CD4-positive, alpha-beta T cell (primary cell): ENCODE results near the gene CFAP43. TPM values are rescaled to one million over a fixed set of nuclear protein-coding genes. Genes with fewer than 3 reads are reported as not detected.

Experiments used
- ATAC-seq: fragments of 200-7000 bp; cut with Tn5 transposase; one replicate; pipeline ENCODE4 v1.10.0; 2022; ENCODE audit warnings: mild to moderate bottlenecking; ENCODE audit not compliant: poor library complexity
- CTCF ChIA-PET: fragments of 350-600 bp; sonication (Branson Sonifier 250); formaldehyde crosslinking; loops from one replicate; lab custom pipeline; 2021; ENCODE audit warnings: antibody characterized with exemption, inconsistent platforms; lab: Charles Lee
- POLR2A ChIA-PET: fragments of 350-600 bp; sonication (Branson Sonifier 250); formaldehyde crosslinking; loops from one replicate; lab custom pipeline; 2021; ENCODE audit warnings: antibody characterized with exemption, inconsistent platforms; lab: Charles Lee
- DNase-seq, 14 experiments: peaks; one replicate each; pipeline ENCODE4 v3.0.0-alpha.2; 2013 to 2020; ENCODE audit warnings: mixed read lengths in 2 of 14
- H3K27ac ChIP-seq, 2 donors: one replicate each; pipeline versions ENCODE4 v1.5.1 to v1.7.0; 2013; ENCODE audit warnings: low read length in 2 of 2, low read depth in 1 of 2, mild to moderate bottlenecking in 1 of 2
- H3K27me3 ChIP-seq, 2 experiments: 1 replicate in 1 of 2; 2 replicates in 1 of 2; pipeline versions ENCODE4 v1.6.1 to v1.7.0; 2013; ENCODE audit warnings: low read length in 2 of 2, control low read depth in 1 of 2, mild to moderate bottlenecking in 1 of 2, moderate library complexity in 1 of 2; ENCODE audit not compliant: insufficient read depth in 2 of 2, control insufficient read depth in 1 of 2
- H3K36me3 ChIP-seq: one replicate; pipeline ENCODE4 v1.6.1; 2013; ENCODE audit warnings: low read length, control low read depth; ENCODE audit not compliant: insufficient read depth
- H3K4me1 ChIP-seq: one replicate; pipeline ENCODE4 v1.6.1; 2013; ENCODE audit warnings: low read length, control low read depth; ENCODE audit not compliant: insufficient read depth
- H3K4me3 ChIP-seq: one replicate; pipeline ENCODE4 v1.5.1; 2013; ENCODE audit warnings: mild to moderate bottlenecking, low read length, moderate library complexity
- H3K9me3 ChIP-seq, 2 experiments: 1 replicate in 1 of 2; 2 replicates in 1 of 2; pipeline versions ENCODE4 v1.6.1 to v1.7.0; 2013; ENCODE audit warnings: low read length in 2 of 2, mild to moderate bottlenecking in 2 of 2, control low read depth in 1 of 2, moderate library complexity in 1 of 2; ENCODE audit not compliant: control insufficient read depth in 1 of 2, insufficient read depth in 1 of 2
- H3K27ac Mint-ChIP-seq: one replicate; pipeline ENCODE4 v1.8.0; 2020; ENCODE audit warnings: mixed read lengths
- H3K27me3 Mint-ChIP-seq: one replicate; pipeline ENCODE4 v1.8.0; 2021; ENCODE audit warnings: mixed read lengths
- H3K36me3 Mint-ChIP-seq: one replicate; pipeline ENCODE4 v1.8.0; 2021; ENCODE audit warnings: low read depth, mixed read lengths
- H3K4me1 Mint-ChIP-seq: one replicate; pipeline ENCODE4 v1.8.0; 2021; ENCODE audit warnings: low read depth, mixed read lengths
- H3K4me3 Mint-ChIP-seq: one replicate; pipeline ENCODE4 v1.8.0; 2020; ENCODE audit warnings: mild to moderate bottlenecking, mixed read lengths
- H3K9me3 Mint-ChIP-seq: one replicate; pipeline ENCODE4 v1.8.0; 2020; ENCODE audit warnings: mixed read lengths
- intact Hi-C, 2 experiments: fragments of 100-400 bp; cut with DNase I in 1 of 2; cut with micrococcal nuclease in 1 of 2; formaldehyde crosslinking; loops; one replicate each; pipeline versions ENCODE4 v1.15.1 to v1.9.0; 2023 to 2025; cut with DNase I, micrococcal nuclease
- total RNA-seq, 174 experiments: library from RNA in 2 of 174; stranded (reverse) in 2 of 174; gene quantifications; one replicate each; pipeline ENCODE4 v1.2.3 and lab custom pipeline; 2021 to 2026
- TF ChIP-seq, protein P1 (sequence below): fragments of 200-600 bp; IDR thresholded peaks from one replicate; pipeline ENCODE4 v1.8.0; 2022; ENCODE audit warnings: antibody characterized with exemption, mild to moderate bottlenecking

CFAP43 gene
- total RNA-seq, 2 experiments from 2014 or later = not detected

GRCh38 chr10:104256335-104256961 lies 24.3 kb upstream of the CFAP43 start:
- Histone ChIP-seq H3K27ac (peak overlapping the region in 1 of 2 donors; percentile 83), H3K36me3 (peaks cover 38% of the 10 kb centered on the region), H3K27me3 (no peaks in the 10 kb centered on the region), H3K4me3 (peak overlapping the region; percentile 98), H3K4me1 (peaks cover 39% of the 10 kb centered on the region), H3K9me3 (no peaks in the 10 kb centered on the region)
- DNase-seq (peak in 3 of 14 experiments; percentile 35 to 66 (median 63)), ATAC-seq (peak; percentile 46)
- Mint-ChIP-seq H3K4me3 (peak overlapping the region; percentile 99), H3K4me1 (peaks cover 69% of the 10 kb centered on the region), H3K9me3 (no peaks in the 10 kb centered on the region), H3K27ac (peak overlapping the region; percentile 87), H3K27me3 (no peaks in the 10 kb centered on the region), H3K36me3 (peaks cover 60% of the 10 kb centered on the region)
- intact Hi-C loops = loop anchor here in 1 of 2 experiments (1.0 to 2.0 kb wide), 2 partner anchors 12 to 24 kb away; partner anchors contain the start of gene CFAP43
- CTCF ChIA-PET = interaction anchor here (0.9 to 2.5 kb wide), 5 partner anchors 11 to 97 kb away, joined by 3 to 17 read pairs (median 4); partner anchors contain the start of genes CFAP43, CFAP58 and GSTO2
- TF ChIP-seq, protein P1, sequence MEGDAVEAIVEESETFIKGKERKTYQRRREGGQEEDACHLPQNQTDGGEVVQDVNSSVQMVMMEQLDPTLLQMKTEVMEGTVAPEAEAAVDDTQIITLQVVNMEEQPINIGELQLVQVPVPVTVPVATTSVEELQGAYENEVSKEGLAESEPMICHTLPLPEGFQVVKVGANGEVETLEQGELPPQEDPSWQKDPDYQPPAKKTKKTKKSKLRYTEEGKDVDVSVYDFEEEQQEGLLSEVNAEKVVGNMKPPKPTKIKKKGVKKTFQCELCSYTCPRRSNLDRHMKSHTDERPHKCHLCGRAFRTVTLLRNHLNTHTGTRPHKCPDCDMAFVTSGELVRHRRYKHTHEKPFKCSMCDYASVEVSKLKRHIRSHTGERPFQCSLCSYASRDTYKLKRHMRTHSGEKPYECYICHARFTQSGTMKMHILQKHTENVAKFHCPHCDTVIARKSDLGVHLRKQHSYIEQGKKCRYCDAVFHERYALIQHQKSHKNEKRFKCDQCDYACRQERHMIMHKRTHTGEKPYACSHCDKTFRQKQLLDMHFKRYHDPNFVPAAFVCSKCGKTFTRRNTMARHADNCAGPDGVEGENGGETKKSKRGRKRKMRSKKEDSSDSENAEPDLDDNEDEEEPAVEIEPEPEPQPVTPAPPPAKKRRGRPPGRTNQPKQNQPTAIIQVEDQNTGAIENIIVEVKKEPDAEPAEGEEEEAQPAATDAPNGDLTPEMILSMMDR = no peak
- POLR2A ChIA-PET = interaction anchor here (0.9 to 7.7 kb wide), 6 partner anchors 12 to 135 kb away, joined by 3 to 102 read pairs (median 10); partner anchors contain the start of genes CFAP43, CFAP58, GSTO2 and ITPRIP

- Histone ChIP-seq H3K27ac (peak overlapping the region; percentile 73 to 83), H3K9me3 (no peaks in the 10 kb centered on the region), H3K4me3 (peak overlapping the region; percentile 98), H3K4me1 (peaks cover 31% of the 10 kb centered on the region), H3K36me3 (peaks cover 30% of the 10 kb centered on the region), H3K27me3 (no peaks in the 10 kb centered on the region)
- peak overlapping the region; percentile 99 for H3K4me3 Mint-ChIP-seq
- no peaks in the 10 kb centered on the region for H3K27me3 Mint-ChIP-seq
- TF ChIP-seq, protein P1 = no peak
- ATAC-seq = peak; percentile 66
- H3K9me3 Mint-ChIP-seq = no peaks in the 10 kb centered on the region
- intact Hi-C loops = no loop called here
- H3K4me1 Mint-ChIP-seq = peaks cover 59% of the 10 kb centered on the region
- peak in 3 of 14 experiments; percentile 41 to 59 (median 50) for DNase-seq
- H3K36me3 Mint-ChIP-seq = peaks cover 50% of the 10 kb centered on the region
- ChIA-PET POLR2A (interaction anchor here (0.7 to 7.7 kb wide), 10 partner anchors 8 to 134 kb away, joined by 3 to 102 read pairs (median 8); partner anchors contain the start of genes CFAP43, CFAP58, GSTO2 and ITPRIP), CTCF (interaction anchor here (1.1 to 2.5 kb wide), 5 partner anchors 13 to 20 kb away, joined by 3 to 17 read pairs (median 4); partner anchors contain the start of gene GSTO2)
- peak overlapping the region; percentile 87 for H3K27ac Mint-ChIP-seq
Measured at GRCh38 chr10:104255311-104255981, 23.3 kb upstream of the CFAP43 start.
